ENCODE measurements around the gene GRIP2.
A peak's percentile ranks its signal among the peaks of the same experiment; 100 is the strongest.

Gene GRIP2

GRCh38 chr3:14448756-14449727 is 91.1 kb downstream of the GRIP2 start:
- DNase-seq = no peak

GRCh38 chr3:14448063-14448462 is 92.1 kb downstream of the GRIP2 start:
- no peak for DNase-seq

- no peak for DNase-seq
These were observed 93.1 kb downstream of the GRIP2 start for GRCh38 chr3:14446988-14447570.

- no peak for DNase-seq
These were observed 94.4 kb downstream of the GRIP2 start for GRCh38 chr3:14445773-14446172.

- DNase-seq = no peak
These were observed 95.8 kb downstream of the GRIP2 start for GRCh38 chr3:14444380-14444779.

GRCh38 chr3:14441920-14442300 is 98.2 kb downstream of the GRIP2 start:
- DNase-seq = no peak

GRCh38 chr3:14441240-14441919 is 98.8 kb downstream of the GRIP2 start:
- DNase-seq = no peak

- DNase-seq = peak; percentile 22
These were observed 99.5 kb downstream of the GRIP2 start for GRCh38 chr3:14440531-14441239.

GRCh38 chr3:14440168-14440518 is 100.0 kb downstream of the GRIP2 start:
- no peak for DNase-seq

- peak; percentile 72 for DNase-seq
These were observed 100.5 kb downstream of the GRIP2 start for GRCh38 chr3:14439501-14440167.

All from DMS53 (cell line).